BJ (cell line): ENCODE results near the gene RUSF1. TPM values are rescaled to one million over a fixed set of nuclear protein-coding genes. Genes with fewer than 3 reads are reported as not detected.

ENCODE experiments used
- CTCF ChIA-PET: fragments of 350-600 bp; formaldehyde crosslinking; extraction: SDS; loops from one replicate; lab custom pipeline; 2021; ENCODE audit warnings: antibody characterized with exemption, inconsistent platforms; lab: Yijun Ruan, JAX
- POLR2A ChIA-PET: fragments of 300-600 bp; sonication (Branson Sonifier 250); formaldehyde crosslinking; extraction: SDS; loops from one replicate; lab custom pipeline; 2021; ENCODE audit warnings: antibody characterized with exemption; lab: Charles Lee
- DNase-seq: peaks from one replicate; pipeline ENCODE4 v3.0.0-alpha.2; 2011; ENCODE audit warnings: low read depth
- H3K27me3 ChIP-seq: 2 replicates; pipeline ENCODE4 v1.6.0; 2011; ENCODE audit warnings: low read length; ENCODE audit not compliant: control insufficient read depth, insufficient read depth
- H3K36me3 ChIP-seq: 2 replicates; pipeline ENCODE4 v1.5.1; 2011; ENCODE audit warnings: low read length; ENCODE audit not compliant: control insufficient read depth, insufficient read depth
- H3K4me3 ChIP-seq: 2 replicates; pipeline ENCODE4 v1.5.1; 2011; ENCODE audit warnings: low read depth, mild to moderate bottlenecking, control low read depth, low read length
- polyA plus RNA-seq: library from polyadenylated mRNA; depleted of rRNA; stranded (reverse); fragments of >200 nt; gene quantifications from 2 replicates; pipeline ENCODE4 v1.2.3, GENCODE V29; 2011
- TF ChIP-seq, protein P1 (sequence below): IDR thresholded peaks from 2 replicates; pipeline ENCODE4 v1.5.1; 2011; ENCODE audit warnings: low read depth, mild to moderate bottlenecking, control low read depth, inconsistent platforms, low read length, moderate library complexity; ENCODE audit not compliant: insufficient read depth

RUSF1 gene
- polyA plus RNA-seq, 1 experiment: 56.4 TPM

DNA sequence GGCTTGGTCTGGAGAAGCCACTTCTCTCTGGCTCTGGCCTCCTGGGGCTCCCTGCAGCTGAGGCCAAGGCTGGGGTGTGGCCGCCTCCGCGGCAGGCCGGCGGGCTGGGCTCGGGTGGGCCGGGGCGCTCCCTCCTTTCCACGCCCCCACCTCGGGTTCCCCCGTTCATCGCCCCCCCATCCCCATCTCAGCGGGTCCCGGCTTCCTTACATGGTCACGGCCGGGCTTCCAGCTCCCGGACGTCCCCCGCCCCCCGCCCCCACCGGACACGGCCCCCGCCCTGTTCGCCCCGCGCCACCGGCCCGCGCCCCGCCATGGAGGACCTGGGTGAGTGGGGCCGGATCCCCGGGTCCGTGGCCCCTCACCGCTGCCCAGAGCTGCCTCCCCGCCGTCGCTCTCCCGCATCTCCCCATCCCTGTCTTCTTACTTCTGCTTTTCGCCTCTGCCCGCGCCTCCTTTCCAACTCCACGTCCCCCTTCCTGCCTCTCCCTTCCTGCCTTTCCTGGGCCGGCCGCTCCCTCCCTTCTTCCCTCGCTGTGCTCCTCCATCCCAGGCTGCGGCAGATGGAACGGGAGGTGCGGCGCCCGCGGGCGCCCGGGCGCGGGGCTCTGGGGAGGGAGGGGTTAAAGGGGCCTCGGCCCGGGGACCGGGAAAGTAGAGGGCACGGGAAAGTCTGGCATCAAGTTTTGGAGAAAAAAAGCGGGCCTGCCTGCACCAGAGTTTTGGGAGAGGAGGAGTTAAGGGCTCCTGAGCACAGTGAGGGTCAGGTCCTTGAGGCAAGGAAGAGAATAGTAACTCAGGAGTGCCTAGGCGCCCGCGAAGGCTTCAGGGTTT is 36.1 kb downstream of the RUSF1 start, which contains the start of gene TGFB1I1:
Gene TGFB1I1 (plus strand): TSS at position 278 of the 834 bp plus-strand sequence. CDS start 37 bp downstream, at position 315.
- CTCF ChIA-PET: interaction anchor here (1.0 to 4.8 kb wide), 6 partner anchors 11 to 35 kb away, joined by 3 to 52 read pairs (median 6); partner anchors contain the start of genes ARMC5 and ZNF843
- Histone ChIP-seq H3K4me3 (peak within 1 kb of the TSS; percentile 90), H3K36me3 (peaks cover 17% of the 10 kb centered on the region), H3K27me3 (no peaks in the 10 kb centered on the region)
- POLR2A ChIA-PET: interaction anchor here (0.6 to 0.8 kb wide), 6 partner anchors 11 to 570 kb away, joined by 3 to 6 read pairs (median 3); partner anchors contain the start of genes ARMC5 and RUSF1
- no peak for DNase-seq
- TF ChIP-seq, protein P1, sequence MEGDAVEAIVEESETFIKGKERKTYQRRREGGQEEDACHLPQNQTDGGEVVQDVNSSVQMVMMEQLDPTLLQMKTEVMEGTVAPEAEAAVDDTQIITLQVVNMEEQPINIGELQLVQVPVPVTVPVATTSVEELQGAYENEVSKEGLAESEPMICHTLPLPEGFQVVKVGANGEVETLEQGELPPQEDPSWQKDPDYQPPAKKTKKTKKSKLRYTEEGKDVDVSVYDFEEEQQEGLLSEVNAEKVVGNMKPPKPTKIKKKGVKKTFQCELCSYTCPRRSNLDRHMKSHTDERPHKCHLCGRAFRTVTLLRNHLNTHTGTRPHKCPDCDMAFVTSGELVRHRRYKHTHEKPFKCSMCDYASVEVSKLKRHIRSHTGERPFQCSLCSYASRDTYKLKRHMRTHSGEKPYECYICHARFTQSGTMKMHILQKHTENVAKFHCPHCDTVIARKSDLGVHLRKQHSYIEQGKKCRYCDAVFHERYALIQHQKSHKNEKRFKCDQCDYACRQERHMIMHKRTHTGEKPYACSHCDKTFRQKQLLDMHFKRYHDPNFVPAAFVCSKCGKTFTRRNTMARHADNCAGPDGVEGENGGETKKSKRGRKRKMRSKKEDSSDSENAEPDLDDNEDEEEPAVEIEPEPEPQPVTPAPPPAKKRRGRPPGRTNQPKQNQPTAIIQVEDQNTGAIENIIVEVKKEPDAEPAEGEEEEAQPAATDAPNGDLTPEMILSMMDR: no peak

GRCh38 chr16:31471241-31471874 is 36.8 kb downstream of the RUSF1 start:
- no peak for DNase-seq
- POLR2A ChIA-PET: interaction anchor here (0.6 to 0.8 kb wide), 4 partner anchors 11 to 570 kb away, joined by 3 to 6 read pairs (median 4); partner anchors contain the start of genes ARMC5 and RUSF1

DNA sequence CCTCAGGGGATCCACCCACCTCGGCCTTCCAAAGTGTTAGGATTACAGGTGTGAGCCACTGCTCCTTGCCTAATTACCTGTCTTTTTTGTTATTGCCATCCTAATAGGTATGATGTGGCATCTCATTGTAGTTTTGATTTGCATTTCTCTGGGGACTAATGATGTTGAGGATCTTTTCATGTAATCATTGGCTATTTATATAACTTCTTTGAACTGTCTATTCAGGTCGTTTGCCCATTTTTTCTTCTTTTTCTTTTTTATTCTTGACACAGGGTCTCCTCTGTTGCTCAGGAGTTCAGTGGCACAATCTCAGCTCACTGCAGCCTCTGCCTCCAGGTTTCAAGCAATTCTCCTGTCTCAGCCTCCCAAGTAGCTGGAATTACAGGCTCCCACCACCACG is 37.6 kb downstream of the RUSF1 start:
- Histone ChIP-seq H3K4me3 (no peak overlapping the region), H3K27me3 (no peaks in the 10 kb centered on the region), H3K36me3 (peaks cover 18% of the 10 kb centered on the region)
- POLR2A ChIA-PET: no interaction called here
- CTCF ChIA-PET: interaction anchor here (4.8 kb wide), 1 partner anchor 11 kb away, joined by 52 read pairs; the partner anchor contains the start of gene ARMC5
- no peak for DNase-seq
- TF ChIP-seq, protein P1: no peak

More at GRCh38 chr16:31471241-31471874, 36.8 kb downstream of the RUSF1 start:
- TF ChIP-seq, protein P1: no peak
- CTCF ChIA-PET: interaction anchor here (4.8 kb wide), 1 partner anchor 11 kb away, joined by 52 read pairs; the partner anchor contains the start of gene ARMC5
- Histone ChIP-seq H3K4me3 (peak overlapping the region; percentile 90), H3K27me3 (no peaks in the 10 kb centered on the region), H3K36me3 (peaks cover 15% of the 10 kb centered on the region)

GRCh38 chr16:31467858-31468257 is 40.3 kb downstream of the RUSF1 start:
- TF ChIP-seq, protein P1: no peak
- DNase-seq: no peak
- CTCF ChIA-PET: interaction anchor here (4.8 kb wide), 1 partner anchor 8 kb away, joined by 52 read pairs; the partner anchor contains the start of gene ARMC5
- no peaks in the 10 kb centered on the region for H3K27me3 ChIP-seq
- H3K4me3 ChIP-seq: no peak overlapping the region
- POLR2A ChIA-PET: no interaction called here
- peaks cover 15% of the 10 kb centered on the region for H3K36me3 ChIP-seq
